Measurements from ENCODE around the gene NAA40. TPM values are rescaled to one million over a fixed set of nuclear protein-coding genes. Genes with fewer than 3 reads are reported as not detected.

NAA40 gene
- total RNA-seq, 2 experiments from 2014 or later: 11.8 to 14.0 TPM

DNA sequence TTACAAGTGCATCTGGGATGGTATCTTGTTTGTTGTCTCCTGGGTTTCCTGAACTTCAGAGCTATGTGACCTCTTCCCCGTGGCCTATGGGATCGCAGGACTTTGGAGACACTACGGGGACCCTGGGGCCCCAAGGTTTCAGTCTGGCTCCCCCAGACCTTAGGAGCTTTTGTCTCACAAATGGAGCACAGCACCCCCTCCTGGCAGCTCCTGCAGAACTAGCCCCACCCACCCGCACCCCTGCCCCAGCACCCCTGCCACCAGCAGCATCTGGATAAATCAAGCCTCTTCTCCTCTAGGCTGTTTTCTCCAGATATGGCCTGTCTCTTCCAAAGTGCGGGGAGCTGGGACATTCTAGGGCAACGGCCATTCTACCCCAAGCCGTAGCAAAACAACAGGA lies 32.2 kb upstream of the NAA40 start:
- H3K27me3 Mint-ChIP-seq: no peaks in the 10 kb centered on the region
- peaks cover 80% of the 10 kb centered on the region for H3K36me3 Mint-ChIP-seq (ENCODE audit: low read depth)
- POLR2A ChIA-PET: interaction anchor here (1.0 to 1.9 kb wide), 3 partner anchors 48 to 69 kb away, joined by 3 to 9 read pairs (median 5); partner anchors contain the start of gene MARK2
- CTCF ChIA-PET: interaction anchor here (0.6 to 1.9 kb wide), 7 partner anchors 9 to 72 kb away, joined by 3 to 36 read pairs (median 4); partner anchors contain the start of gene MARK2
- H3K27me3 ChIP-seq (ENCODE audit: control insufficient read depth in 1 of 2, insufficient read depth in 2 of 2, low read length in 2 of 2): no peaks in the 10 kb centered on the region
- H3K9me3 ChIP-seq (ENCODE audit: control insufficient read depth in 1 of 2, insufficient read depth in 1 of 2, low read length in 2 of 2): no peaks in the 10 kb centered on the region
- no peak overlapping the region for H3K4me3 ChIP-seq (ENCODE audit: low read length)
- no peak overlapping the region for H3K4me3 Mint-ChIP-seq
- TF ChIP-seq, protein P1, sequence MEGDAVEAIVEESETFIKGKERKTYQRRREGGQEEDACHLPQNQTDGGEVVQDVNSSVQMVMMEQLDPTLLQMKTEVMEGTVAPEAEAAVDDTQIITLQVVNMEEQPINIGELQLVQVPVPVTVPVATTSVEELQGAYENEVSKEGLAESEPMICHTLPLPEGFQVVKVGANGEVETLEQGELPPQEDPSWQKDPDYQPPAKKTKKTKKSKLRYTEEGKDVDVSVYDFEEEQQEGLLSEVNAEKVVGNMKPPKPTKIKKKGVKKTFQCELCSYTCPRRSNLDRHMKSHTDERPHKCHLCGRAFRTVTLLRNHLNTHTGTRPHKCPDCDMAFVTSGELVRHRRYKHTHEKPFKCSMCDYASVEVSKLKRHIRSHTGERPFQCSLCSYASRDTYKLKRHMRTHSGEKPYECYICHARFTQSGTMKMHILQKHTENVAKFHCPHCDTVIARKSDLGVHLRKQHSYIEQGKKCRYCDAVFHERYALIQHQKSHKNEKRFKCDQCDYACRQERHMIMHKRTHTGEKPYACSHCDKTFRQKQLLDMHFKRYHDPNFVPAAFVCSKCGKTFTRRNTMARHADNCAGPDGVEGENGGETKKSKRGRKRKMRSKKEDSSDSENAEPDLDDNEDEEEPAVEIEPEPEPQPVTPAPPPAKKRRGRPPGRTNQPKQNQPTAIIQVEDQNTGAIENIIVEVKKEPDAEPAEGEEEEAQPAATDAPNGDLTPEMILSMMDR (IDR thresholded peaks at IDR 0.05): peak; percentile 59
- peaks cover 80% of the 10 kb centered on the region for H3K36me3 ChIP-seq (ENCODE audit: insufficient read depth, low read length)
- H3K4me1 ChIP-seq (ENCODE audit: insufficient read depth, low read length): no peaks in the 10 kb centered on the region
- peak overlapping the region; percentile 36 for H3K27ac Mint-ChIP-seq
- H3K27ac ChIP-seq (ENCODE audit: low read depth in 1 of 2, low read length in 2 of 2): no peak overlapping the region
- peak; percentile 82 for ATAC-seq (ENCODE audit: poor library complexity)
- no peaks in the 10 kb centered on the region for H3K9me3 Mint-ChIP-seq
- H3K4me1 Mint-ChIP-seq (ENCODE audit: low read depth): no peaks in the 10 kb centered on the region
- intact Hi-C loops (cut with DNase I, micrococcal nuclease): loop anchor here (1.0 to 10.0 kb wide), 4 partner anchors 39 to 246 kb away; partner anchors contain the start of gene ZFTA (in 1 of the 2)
- peak; percentile 47 to 79 (median 60) for DNase-seq

DNA sequence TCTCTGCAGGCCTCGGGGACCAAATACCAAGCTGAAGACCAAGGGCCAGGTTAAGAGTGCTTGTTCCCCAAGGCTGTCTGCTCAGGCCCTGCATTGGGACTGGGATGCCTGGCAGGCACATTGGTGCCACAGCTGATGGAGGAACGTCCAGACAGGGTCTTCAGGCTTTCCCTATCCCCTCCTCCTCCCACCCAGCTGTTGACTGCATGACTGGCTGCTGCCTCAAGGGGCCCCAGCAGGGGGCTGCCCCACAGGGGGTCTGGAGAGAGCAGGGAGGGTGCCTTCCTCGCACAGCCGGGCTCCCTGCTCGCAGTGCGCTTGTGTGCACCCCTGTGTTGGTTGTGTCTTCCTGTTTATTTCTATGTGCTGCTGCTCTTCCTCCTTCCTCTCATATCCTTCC lies 31.7 kb upstream of the NAA40 start:
- DNase-seq: no peak
- Mint-ChIP-seq H3K4me3 (no peak overlapping the region), H3K27ac (peak overlapping the region; percentile 36), H3K4me1 (ENCODE audit: low read depth) (no peaks in the 10 kb centered on the region), H3K27me3 (no peaks in the 10 kb centered on the region), H3K36me3 (ENCODE audit: low read depth) (peaks cover 75% of the 10 kb centered on the region), H3K9me3 (no peaks in the 10 kb centered on the region)
- intact Hi-C loops (cut with DNase I, micrococcal nuclease): loop anchor here (5.0 to 10.0 kb wide), 3 partner anchors 40 to 245 kb away; partner anchors contain the start of gene ZFTA (in 1 of the 2)
- H3K4me1 ChIP-seq (ENCODE audit: insufficient read depth, low read length): no peaks in the 10 kb centered on the region
- ChIA-PET CTCF (interaction anchor here (0.9 to 1.9 kb wide), 5 partner anchors 10 to 69 kb away, joined by 3 to 36 read pairs (median 4); partner anchors contain the start of gene MARK2), POLR2A (interaction anchor here (1.0 to 1.9 kb wide), 3 partner anchors 48 to 70 kb away, joined by 3 to 9 read pairs (median 5); partner anchors contain the start of gene MARK2)
- no peak overlapping the region for H3K4me3 ChIP-seq (ENCODE audit: low read length)
- H3K36me3 ChIP-seq (ENCODE audit: insufficient read depth, low read length): peaks cover 76% of the 10 kb centered on the region
- no peaks in the 10 kb centered on the region for H3K9me3 ChIP-seq (ENCODE audit: control insufficient read depth in 1 of 2, insufficient read depth in 1 of 2, low read length in 2 of 2)
- TF ChIP-seq, protein P1 (IDR thresholded peaks at IDR 0.05): no peak
- ATAC-seq (ENCODE audit: poor library complexity): no peak
- no peaks in the 10 kb centered on the region for H3K27me3 ChIP-seq (ENCODE audit: control insufficient read depth in 1 of 2, insufficient read depth in 2 of 2, low read length in 2 of 2)
- no peak overlapping the region for H3K27ac ChIP-seq (ENCODE audit: low read depth in 1 of 2, low read length in 2 of 2)

DNA sequence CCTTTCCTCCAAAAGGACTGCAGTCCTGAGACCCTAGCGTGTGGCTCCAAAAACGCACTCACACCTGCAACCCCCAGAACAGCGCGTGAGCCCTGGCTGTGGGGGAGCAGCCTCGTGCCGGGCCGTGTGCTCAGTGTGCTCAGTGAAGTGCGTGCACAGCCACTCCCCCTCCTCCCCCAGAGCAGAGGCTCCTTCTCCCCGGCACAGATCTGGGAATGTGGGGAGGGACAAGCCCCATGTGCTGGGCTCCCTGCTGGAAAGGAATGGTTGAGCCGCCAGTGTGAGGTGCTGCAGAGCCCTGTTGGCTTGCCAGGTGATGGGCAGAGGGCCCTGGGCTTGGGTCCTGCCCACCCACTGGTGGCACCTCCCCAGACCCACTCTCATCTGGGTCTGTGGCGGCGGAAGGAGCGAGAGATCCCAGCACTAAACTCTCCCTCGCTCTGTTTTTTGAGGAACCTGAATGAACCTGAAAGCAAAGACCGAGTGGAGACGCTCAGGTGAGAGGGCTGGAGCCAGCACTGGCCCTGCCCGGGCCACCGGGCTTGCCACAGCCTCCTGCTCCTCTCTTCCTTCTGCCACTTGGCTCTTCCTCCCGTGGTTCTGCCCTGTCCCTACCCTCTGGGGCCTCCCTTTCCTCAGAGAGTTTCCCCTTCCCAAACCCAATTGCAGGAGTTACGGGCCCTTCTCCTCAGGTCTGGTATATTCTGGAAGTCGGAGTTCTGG lies 30.8 kb upstream of the NAA40 start:
- Histone ChIP-seq H3K4me1 (ENCODE audit: insufficient read depth, low read length) (no peaks in the 10 kb centered on the region), H3K4me3 (ENCODE audit: low read length) (no peak overlapping the region), H3K36me3 (ENCODE audit: insufficient read depth, low read length) (peaks cover 67% of the 10 kb centered on the region), H3K9me3 (ENCODE audit: control insufficient read depth in 1 of 2, insufficient read depth in 1 of 2, low read length in 2 of 2) (no peaks in the 10 kb centered on the region), H3K27me3 (ENCODE audit: control insufficient read depth in 1 of 2, insufficient read depth in 2 of 2, low read length in 2 of 2) (no peaks in the 10 kb centered on the region), H3K27ac (ENCODE audit: low read depth in 1 of 2, low read length in 2 of 2) (no peak overlapping the region)
- ChIA-PET POLR2A (interaction anchor here (1.9 kb wide), 1 partner anchor 69 kb away, joined by 9 read pairs; the partner anchor contains the start of gene MARK2), CTCF (interaction anchor here (1.9 kb wide), 1 partner anchor 70 kb away, joined by 36 read pairs; the partner anchor contains the start of gene MARK2)
- Mint-ChIP-seq H3K27me3 (no peaks in the 10 kb centered on the region), H3K36me3 (ENCODE audit: low read depth) (peaks cover 71% of the 10 kb centered on the region), H3K27ac (no peak overlapping the region), H3K4me1 (ENCODE audit: low read depth) (no peaks in the 10 kb centered on the region), H3K9me3 (no peaks in the 10 kb centered on the region), H3K4me3 (no peak overlapping the region)
- DNase-seq: no peak
- intact Hi-C loops (cut with DNase I, micrococcal nuclease): loop anchor here (5.0 to 10.0 kb wide), 3 partner anchors 41 to 244 kb away; partner anchors contain the start of gene ZFTA (in 1 of the 2)
- ATAC-seq (ENCODE audit: poor library complexity): no peak
- TF ChIP-seq, protein P1 (IDR thresholded peaks at IDR 0.05): no peak
